ENCODE measurements around the gene ITGB1. TPM values are rescaled to one million over a fixed set of nuclear protein-coding genes. Genes with fewer than 3 reads are reported as not detected.

The ITGB1 gene
- total and polyA plus RNA-seq, 9 of the 15 experiments (the other 6 are each of a cell fraction or from before 2014, with no cell fraction given), result 40.2 to 194 (median 155) TPM

DNA sequence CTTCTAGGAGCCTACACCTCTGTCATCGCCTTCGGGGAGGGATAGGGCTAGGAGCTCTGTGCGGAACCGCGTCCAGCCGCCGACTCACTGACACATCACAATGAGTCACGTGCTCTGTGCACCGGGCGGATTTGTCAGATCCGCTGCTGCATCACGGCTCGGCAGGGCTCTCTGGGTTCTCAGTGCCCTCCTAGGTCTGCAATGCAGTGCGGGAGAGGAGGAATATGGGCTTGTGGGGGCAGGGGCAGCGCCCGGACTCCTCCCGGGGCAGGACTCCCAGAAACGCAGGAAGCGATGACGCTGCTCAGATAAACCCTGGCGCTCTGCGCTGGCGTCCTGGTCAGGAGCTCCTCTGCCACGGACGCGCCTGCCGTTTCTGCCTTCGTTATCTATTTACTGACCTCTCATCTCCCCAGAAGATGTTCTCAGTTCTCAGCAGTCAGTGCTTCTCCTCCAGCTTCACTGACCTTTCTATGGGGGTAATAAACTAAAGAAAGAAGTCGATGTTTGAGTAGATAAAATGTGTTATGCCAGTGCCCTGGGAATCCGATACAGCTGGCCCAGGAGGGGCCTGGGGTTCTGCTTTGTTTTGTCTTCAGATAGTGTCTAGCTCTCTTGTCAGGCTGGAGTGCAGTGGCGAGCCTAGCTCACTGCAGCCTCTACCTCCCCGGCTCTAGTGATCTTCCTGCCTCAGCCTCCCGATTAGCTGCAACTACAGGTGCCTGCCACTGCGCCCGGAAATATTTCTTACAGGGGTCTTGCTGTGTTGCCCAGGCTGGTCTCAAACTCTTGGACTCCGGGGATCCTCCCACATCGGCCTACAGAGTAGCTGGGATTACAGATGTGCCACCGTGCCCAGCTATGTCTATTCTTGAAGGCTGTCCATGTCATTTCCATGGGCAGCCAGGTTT is 22.8 kb upstream of the ITGB1 start (continued):
- TF ChIP-seq HCFC1 (IDR thresholded peaks at IDR 0.05; ENCODE audit: low read depth, low read length) (peak; percentile 30; the same call in 1 of the 2 replicates), EP400 (IDR thresholded peaks at IDR 0.05) (peak; percentile 81), XRCC3 (IDR thresholded peaks at IDR 0.05) (no peak), NR1H2 (CRISPR knock-in tag; IDR thresholded peaks at IDR 0.05) (no peak), BCOR (IDR thresholded peaks at IDR 0.05) (peak; percentile 74), RAD51 (IDR thresholded peaks at IDR 0.05; ENCODE audit: borderline replicate concordance, low read depth) (peak; percentile 94), RHOXF2B (CRISPR knock-in tag; conservative IDR thresholded peaks at IDR 0.05) (no peak), ZKSCAN1 (IDR thresholded peaks at IDR 0.05; ENCODE audit: low read depth, low read length) (peak; percentile 42; the same call in 1 of the 2 replicates), ZNF165 (CRISPR knock-in tag; IDR thresholded peaks at IDR 0.05; ENCODE audit: borderline replicate concordance) (peak; percentile 76; the same call in 1 of the 2 replicates), YBX1 (IDR thresholded peaks at IDR 0.05) (no peak), SMAD1 (IDR thresholded peaks at IDR 0.05; ENCODE audit: low read depth, low read length, partially characterized antibody) (peak; percentile 22), ZNF778 (CRISPR knock-in tag; IDR thresholded peaks at IDR 0.05) (no peak)
- TF ChIP-seq, protein P1, sequence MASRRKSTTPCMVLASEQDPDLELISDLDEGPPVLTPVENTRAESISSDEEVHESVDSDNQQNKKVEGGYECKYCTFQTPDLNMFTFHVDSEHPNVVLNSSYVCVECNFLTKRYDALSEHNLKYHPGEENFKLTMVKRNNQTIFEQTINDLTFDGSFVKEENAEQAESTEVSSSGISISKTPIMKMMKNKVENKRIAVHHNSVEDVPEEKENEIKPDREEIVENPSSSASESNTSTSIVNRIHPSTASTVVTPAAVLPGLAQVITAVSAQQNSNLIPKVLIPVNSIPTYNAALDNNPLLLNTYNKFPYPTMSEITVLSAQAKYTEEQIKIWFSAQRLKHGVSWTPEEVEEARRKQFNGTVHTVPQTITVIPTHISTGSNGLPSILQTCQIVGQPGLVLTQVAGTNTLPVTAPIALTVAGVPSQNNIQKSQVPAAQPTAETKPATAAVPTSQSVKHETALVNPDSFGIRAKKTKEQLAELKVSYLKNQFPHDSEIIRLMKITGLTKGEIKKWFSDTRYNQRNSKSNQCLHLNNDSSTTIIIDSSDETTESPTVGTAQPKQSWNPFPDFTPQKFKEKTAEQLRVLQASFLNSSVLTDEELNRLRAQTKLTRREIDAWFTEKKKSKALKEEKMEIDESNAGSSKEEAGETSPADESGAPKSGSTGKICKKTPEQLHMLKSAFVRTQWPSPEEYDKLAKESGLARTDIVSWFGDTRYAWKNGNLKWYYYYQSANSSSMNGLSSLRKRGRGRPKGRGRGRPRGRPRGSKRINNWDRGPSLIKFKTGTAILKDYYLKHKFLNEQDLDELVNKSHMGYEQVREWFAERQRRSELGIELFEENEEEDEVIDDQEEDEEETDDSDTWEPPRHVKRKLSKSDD (conservative IDR thresholded peaks at IDR 0.05; ENCODE audit: low read length), result 0 out of 2 replicates have a peak, but pooled peaks have one; percentile 8
- TF ChIP-seq, protein P2, sequence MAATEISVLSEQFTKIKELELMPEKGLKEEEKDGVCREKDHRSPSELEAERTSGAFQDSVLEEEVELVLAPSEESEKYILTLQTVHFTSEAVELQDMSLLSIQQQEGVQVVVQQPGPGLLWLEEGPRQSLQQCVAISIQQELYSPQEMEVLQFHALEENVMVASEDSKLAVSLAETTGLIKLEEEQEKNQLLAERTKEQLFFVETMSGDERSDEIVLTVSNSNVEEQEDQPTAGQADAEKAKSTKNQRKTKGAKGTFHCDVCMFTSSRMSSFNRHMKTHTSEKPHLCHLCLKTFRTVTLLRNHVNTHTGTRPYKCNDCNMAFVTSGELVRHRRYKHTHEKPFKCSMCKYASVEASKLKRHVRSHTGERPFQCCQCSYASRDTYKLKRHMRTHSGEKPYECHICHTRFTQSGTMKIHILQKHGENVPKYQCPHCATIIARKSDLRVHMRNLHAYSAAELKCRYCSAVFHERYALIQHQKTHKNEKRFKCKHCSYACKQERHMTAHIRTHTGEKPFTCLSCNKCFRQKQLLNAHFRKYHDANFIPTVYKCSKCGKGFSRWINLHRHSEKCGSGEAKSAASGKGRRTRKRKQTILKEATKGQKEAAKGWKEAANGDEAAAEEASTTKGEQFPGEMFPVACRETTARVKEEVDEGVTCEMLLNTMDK (IDR thresholded peaks at IDR 0.05; ENCODE audit: borderline replicate concordance, insufficient read depth, low read depth, low read length, poor library complexity, severe bottlenecking), result no peak
- TF ChIP-seq, protein P3, sequence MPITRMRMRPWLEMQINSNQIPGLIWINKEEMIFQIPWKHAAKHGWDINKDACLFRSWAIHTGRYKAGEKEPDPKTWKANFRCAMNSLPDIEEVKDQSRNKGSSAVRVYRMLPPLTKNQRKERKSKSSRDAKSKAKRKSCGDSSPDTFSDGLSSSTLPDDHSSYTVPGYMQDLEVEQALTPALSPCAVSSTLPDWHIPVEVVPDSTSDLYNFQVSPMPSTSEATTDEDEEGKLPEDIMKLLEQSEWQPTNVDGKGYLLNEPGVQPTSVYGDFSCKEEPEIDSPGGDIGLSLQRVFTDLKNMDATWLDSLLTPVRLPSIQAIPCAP (CRISPR knock-in tag; IDR thresholded peaks at IDR 0.05; ENCODE audit: borderline replicate concordance), result no peak
- TF ChIP-seq, protein P4, sequence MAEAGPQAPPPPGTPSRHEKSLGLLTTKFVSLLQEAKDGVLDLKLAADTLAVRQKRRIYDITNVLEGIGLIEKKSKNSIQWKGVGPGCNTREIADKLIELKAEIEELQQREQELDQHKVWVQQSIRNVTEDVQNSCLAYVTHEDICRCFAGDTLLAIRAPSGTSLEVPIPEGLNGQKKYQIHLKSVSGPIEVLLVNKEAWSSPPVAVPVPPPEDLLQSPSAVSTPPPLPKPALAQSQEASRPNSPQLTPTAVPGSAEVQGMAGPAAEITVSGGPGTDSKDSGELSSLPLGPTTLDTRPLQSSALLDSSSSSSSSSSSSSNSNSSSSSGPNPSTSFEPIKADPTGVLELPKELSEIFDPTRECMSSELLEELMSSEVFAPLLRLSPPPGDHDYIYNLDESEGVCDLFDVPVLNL (CRISPR knock-in tag; IDR thresholded peaks at IDR 0.05; ENCODE audit: low read depth), result no peak
- TF ChIP-seq, protein P5, sequence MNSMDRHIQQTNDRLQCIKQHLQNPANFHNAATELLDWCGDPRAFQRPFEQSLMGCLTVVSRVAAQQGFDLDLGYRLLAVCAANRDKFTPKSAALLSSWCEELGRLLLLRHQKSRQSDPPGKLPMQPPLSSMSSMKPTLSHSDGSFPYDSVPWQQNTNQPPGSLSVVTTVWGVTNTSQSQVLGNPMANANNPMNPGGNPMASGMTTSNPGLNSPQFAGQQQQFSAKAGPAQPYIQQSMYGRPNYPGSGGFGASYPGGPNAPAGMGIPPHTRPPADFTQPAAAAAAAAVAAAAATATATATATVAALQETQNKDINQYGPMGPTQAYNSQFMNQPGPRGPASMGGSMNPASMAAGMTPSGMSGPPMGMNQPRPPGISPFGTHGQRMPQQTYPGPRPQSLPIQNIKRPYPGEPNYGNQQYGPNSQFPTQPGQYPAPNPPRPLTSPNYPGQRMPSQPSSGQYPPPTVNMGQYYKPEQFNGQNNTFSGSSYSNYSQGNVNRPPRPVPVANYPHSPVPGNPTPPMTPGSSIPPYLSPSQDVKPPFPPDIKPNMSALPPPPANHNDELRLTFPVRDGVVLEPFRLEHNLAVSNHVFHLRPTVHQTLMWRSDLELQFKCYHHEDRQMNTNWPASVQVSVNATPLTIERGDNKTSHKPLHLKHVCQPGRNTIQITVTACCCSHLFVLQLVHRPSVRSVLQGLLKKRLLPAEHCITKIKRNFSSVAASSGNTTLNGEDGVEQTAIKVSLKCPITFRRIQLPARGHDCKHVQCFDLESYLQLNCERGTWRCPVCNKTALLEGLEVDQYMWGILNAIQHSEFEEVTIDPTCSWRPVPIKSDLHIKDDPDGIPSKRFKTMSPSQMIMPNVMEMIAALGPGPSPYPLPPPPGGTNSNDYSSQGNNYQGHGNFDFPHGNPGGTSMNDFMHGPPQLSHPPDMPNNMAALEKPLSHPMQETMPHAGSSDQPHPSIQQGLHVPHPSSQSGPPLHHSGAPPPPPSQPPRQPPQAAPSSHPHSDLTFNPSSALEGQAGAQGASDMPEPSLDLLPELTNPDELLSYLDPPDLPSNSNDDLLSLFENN (IDR thresholded peaks at IDR 0.05; ENCODE audit: low read depth in 2 of 2, low read length in 2 of 2), result no peak
